Measurements from ENCODE around the gene RAPGEF5.

Gene RAPGEF5

DNA sequence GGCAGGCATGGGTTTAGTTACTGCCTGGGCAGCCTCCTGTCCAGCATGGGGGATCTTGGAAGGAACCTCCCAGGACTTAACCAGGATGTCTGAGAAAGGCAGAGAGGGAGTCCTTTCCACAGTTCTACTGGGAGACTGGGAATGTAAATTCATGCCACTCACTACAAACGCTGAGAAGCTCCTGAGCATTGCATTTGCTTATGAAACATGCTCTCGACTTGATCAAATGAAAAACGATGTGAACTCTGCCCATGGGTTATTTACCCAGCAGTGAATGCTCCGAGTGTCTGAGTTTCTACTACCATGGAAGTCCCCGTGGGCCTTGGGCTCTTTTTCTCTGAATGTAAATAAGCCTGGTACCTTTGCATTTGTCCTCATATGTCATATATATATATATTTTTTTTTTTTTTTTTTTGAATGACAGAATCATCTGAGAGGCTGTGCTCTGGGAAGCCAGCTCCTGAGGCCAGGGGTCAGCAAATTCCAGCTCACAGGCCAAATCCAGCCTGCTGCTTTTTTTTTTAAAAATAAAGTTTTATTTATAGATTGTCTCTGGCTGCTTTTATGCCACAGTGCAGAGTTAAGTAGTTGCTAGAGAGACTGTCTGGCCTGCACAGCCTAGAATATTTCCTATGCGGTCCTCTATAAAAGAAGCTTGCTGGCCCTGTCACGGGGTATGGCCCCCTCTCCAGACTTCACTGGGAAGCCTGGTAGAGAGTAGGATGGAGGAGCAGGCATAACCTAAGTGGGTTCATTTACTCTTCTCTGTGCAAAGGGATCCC lies 21.4 kb upstream of the RAPGEF5 start:
- no peak for DNase-seq

DNA sequence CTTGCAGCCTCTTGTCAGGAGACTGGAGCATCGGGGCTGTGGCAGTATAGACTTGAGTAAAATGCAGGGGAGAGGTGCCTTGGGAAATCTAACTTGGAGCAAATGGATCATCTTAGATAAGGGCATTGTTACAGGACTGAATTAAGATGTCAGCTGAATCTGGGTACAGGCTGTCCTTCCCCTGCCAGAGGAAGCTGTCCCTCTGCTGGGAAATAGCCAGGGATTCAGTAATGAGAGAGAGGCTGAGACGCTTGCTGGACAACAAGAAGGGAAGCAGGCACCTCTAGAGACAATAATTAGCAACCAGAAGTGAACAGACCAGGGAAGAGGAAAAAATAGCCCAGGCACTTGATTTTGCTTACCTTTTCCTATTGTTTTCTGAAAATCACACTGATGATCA lies 20.7 kb upstream of the RAPGEF5 start:
- no peak for DNase-seq

DNA sequence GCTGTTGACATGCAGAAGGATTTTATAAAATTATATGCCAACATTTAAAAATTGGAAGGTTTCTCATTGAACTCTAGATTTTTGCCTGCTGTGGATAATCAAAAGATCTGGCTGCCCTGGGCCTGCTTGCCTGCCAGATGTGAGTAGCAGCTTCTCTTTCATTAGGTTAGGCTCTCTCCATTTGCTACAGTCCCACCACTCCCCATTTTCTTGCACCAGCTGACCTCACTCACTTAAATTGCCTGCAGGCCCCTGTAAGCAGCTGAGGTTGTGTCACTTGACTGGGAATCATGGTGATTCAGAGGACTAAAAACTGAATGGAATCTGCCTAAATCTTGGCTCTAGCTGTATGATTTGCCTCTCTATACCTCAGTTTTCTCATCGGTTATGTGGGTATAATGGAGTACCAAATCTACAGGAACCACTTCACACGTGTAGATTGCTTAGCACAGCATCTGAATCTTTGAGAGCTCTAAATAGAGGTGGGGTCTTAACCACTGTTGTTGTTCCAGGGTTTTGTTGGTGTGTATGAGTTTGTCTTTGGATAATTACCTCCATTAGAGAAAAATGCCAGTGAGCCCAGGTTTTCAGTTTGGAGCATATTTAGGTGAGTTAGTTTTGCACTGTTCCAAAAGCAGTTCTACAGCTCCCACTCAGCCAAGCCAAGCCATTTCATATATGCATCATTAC lies 18.6 kb upstream of the RAPGEF5 start:
- no peak for DNase-seq

GRCh38 chr7:22373911-22374310 lies 17.0 kb upstream of the RAPGEF5 start:
- DNase-seq: no peak

DNA sequence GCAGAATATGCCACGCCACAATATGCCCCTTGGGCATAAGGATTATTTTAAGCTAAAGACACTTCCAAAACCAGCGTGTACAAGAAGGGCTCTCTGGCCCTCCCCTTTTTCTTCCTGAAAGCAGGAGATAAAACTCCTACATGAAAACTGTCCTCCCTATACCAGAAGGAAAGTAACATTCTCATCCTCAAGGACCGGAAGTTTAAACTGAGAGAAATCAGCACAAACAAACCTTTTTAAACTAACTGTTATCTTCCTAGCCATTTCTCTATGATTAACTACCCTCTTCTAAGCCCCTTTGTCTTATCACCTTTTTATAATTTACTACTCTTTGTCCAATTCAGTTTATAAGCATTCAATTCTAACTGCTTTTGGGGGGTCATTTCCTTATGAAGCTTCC lies 16.4 kb upstream of the RAPGEF5 start:
- no peak for DNase-seq

DNA sequence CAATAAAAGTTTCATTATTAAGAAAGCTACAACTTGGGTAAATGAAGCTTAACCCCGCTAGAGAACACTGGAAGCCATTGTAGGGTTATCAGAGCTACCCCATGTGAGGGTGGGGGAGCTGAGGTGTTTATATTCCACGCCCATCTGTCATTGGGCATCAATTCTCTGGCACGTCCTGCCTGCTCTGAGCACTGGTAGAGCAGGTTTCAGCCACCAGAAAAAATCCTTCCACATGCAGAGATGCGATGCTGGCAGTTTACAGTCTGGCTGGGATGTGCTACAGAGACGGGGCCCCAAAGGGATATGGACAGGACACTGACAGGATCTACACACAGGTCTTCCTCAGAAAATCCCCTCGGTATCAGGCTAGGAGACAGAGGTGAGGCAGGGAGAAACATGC lies 15.9 kb upstream of the RAPGEF5 start:
- DNase-seq: no peak

DNA sequence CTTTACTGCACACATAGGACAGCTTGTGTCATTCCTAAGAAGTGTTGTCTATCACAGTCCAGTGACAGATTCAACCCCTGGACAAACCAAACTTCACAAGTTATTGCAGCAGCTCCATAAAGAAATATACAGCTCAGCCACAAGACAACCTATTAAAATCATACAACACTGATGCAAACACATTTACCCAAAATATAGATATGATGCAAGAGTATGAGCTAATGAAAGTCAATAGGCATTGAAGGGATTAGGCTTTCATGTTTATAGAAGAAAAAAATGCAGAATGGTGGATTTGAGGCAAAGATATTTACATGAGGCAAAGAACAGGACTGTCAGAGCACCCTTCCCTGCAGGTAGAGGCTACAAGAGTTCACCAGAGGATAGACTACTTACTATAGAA lies 14.9 kb upstream of the RAPGEF5 start:
- no peak for DNase-seq

GRCh38 chr7:22364900-22365299 lies 7.9 kb upstream of the RAPGEF5 start:
- no peak for DNase-seq

- DNase-seq: no peak
Observed at GRCh38 chr7:22363756-22364422, 6.9 kb upstream of the RAPGEF5 start.

DNA sequence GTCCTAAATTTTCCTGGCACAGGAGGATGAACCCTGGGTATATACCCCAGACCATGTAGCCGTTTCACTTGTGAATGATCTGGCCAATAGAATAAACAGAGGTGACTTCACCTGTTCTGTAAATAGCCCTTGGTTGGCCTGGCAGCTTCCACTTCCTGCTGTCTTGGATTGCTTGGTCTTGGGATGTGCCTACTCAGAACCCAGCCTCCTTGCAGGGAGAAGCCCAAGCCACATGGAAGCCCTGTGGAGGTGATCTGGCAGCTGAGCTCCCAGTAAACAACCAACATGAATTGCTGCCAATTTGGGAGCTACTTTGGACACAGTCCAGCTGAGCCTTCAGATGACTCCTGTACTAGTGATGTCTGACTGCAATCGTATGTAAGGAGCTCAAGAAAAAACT lies 4.8 kb upstream of the RAPGEF5 start:
- no peak for DNase-seq

- no peak for DNase-seq
Observed at GRCh38 chr7:22361320-22361719, 4.4 kb upstream of the RAPGEF5 start.

- no peak for DNase-seq
Observed at GRCh38 chr7:22358820-22359697, 2.1 kb upstream of the RAPGEF5 start.

GRCh38 chr7:22357311-22358175 lies 589 bp upstream of the RAPGEF5 start:
- no peak for DNase-seq

GRCh38 chr7:22356010-22356691 lies 803 bp downstream of the RAPGEF5 start:
- no peak for DNase-seq

DNA sequence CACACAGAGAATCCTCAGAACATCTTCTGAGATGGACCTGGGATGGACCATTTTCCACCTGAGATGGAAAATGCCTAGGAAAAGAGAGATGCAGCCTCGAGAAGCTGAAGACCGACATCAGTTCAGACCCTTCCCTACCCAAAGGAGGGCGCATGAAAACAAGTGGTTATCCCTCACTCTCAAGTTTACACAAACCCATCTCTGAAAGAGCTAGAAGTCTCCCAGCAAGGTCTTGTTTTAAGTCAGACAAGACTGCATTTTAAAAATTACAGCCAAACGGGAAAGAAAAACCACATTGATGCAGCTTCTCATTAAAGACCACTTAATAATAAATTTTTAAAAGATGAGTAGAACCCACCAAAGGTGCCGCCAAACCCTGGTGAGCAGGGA lies 1.3 kb downstream of the RAPGEF5 start:
- no peak for DNase-seq

GRCh38 chr7:22354462-22354861 lies 2.5 kb downstream of the RAPGEF5 start:
- no peak for DNase-seq

- no peak for DNase-seq
Observed at GRCh38 chr7:22352887-22353286, 4.1 kb downstream of the RAPGEF5 start.

- DNase-seq: no peak
Observed at GRCh38 chr7:22351878-22352277, 5.1 kb downstream of the RAPGEF5 start.

- no peak for DNase-seq
Observed at GRCh38 chr7:22351329-22351692, 5.6 kb downstream of the RAPGEF5 start.

DNA sequence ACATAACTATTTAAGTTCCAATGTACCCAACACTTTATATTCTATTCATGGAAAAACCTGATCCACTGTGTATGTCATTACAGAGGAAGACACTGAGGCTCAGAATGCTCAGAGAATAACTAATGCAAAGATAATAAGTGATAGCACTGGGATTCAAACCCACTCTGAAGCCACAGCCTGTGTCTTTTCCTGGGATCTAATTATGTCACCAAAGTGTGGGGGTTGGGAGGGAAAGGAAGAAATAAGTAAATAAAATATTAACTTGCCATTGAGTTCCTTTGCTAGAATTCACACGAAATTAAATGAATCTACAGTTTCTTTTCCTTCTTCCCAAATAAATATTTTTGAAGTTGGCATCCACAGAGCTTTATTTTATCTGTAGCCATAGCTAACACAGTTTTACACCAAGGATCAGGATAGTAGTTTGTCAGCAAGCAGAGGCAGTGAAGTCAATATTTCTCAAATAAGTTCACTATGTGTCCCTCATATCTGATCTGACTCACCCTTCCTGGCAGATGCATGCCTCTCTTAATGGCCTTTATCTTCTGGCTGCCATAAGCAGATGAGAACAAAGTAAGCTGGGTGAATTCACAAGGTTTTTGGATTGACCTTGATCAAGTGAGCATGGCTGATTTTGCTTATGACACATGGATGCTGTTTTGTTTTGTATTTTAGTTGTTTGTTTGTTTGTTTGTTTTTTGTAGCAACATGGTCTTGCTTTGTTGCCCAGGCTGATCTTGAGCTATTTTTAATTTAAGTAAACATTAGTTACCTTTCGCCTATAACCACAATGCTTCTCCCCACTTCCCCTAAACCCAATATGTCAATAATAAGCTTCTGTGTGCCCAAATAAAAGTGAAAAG lies 6.3 kb downstream of the RAPGEF5 start:
- no peak for DNase-seq

DNA sequence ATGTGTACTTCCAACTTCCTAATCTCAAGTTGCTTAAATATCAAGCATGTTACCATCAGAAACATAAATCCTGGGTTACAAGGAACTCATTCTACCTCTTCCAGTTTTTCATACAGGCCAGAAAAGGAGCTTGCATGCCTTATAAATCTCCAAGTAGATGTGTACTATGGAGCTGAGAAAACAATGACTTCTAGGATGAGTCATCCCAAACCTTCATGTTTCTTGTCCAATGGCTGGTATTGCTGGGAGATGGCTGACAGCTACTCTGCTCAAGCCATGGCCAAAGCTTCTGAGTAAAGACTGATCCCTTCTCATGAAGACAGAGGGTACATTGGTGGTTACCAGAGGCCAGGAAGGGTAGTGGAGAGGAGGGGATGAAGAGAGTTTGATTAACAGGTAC lies 8.6 kb downstream of the RAPGEF5 start:
- DNase-seq: no peak

All from fibroblast of upper back skin (primary cell).